NCI-H82 treated with DMSO at 0.1 percent for 48 hours (cell line): Measurements from ENCODE around the gene CD300LB.
"Not testable (repeated sequence)": the region's sequence is repeated elsewhere in the genome, so short reads cannot be mapped to it uniquely, and the experiment has no call there.

Source experiments
- DNase-seq: peaks from one replicate; lab custom pipeline; 2025; ENCODE audit not compliant: unreplicated experiment; lab: John Stamatoyannopoulos, UW

Gene CD300LB

DNA sequence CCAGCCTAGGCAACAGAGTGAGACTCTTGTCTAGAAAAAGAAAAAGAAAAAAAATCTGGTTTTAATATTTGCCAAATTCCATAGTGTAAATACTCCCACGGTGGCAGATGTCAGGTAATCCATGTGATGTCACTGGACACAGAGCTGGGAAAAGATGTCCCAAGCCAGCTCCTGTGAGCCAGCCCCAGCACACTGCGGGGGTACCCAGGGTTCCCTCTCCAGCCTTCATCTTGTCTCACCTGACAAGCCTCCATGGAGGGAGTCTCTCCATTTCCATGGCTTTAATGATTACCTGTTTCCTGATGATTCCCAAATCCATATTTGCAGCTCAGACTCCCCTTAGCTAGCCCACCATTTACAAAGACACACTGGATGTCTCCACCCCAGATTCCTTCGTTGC, 4.6 kb downstream of the CD300LB start:
- DNase-seq, result no peak

- no peak for DNase-seq
Measured at GRCh38 chr17:74525781-74526288, 5.4 kb downstream of the CD300LB start.

DNA sequence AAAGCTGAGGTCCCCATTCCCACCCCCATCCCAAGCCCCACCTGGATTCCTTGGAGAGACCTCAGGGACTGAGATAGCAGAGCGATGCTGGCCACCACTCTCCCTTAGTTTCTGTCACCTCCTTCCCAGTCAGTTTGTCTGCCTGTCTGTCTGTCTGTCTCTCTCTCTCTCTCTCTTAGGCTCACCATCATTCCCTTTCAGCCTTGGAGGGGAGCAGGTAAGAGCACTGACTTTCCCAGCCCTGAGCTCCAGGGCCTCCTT, 5.9 kb downstream of the CD300LB start:
- DNase-seq, result no peak

DNA sequence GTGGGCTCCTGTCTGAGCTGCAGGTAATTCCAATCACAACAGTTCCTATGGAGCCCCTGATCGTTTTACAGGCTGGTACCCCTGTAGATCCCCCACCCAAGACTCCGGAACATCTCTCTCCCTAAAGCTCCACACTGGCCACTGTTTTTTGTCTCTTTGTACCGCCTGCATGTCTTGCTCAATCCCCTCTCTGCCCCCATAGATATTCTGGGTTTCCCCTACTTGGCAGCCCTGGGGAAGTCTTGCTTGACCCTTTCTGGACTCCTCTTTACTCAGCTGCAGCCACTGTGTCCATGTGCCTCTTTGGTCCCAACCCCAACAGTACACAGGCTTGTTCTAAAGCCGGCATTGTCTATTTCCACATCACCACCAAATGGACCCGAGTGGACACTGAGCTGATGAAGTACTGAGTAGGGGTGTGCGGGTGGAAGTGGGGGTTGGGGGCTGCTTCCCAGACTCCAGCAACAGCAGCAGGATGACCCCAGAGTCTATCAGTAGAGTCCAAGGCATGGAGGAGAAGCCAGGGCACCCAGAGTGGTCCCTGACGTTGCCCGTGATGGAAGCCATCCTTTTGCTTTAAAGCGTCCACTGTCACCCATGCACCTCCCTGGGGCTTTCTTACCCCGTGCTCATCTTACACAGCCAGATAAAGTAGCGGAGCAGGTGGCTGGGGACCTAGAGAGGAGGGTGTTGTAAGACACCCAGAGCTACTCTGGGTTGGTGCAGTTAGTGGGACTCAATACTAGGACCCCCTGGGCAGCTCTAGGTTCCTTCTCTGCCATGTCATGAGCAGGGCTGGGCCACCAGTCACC, 6.4 kb downstream of the CD300LB start:
- DNase-seq, result no peak

- no peak for DNase-seq
Measured at GRCh38 chr17:74523308-74523707, 8.0 kb downstream of the CD300LB start.

DNA sequence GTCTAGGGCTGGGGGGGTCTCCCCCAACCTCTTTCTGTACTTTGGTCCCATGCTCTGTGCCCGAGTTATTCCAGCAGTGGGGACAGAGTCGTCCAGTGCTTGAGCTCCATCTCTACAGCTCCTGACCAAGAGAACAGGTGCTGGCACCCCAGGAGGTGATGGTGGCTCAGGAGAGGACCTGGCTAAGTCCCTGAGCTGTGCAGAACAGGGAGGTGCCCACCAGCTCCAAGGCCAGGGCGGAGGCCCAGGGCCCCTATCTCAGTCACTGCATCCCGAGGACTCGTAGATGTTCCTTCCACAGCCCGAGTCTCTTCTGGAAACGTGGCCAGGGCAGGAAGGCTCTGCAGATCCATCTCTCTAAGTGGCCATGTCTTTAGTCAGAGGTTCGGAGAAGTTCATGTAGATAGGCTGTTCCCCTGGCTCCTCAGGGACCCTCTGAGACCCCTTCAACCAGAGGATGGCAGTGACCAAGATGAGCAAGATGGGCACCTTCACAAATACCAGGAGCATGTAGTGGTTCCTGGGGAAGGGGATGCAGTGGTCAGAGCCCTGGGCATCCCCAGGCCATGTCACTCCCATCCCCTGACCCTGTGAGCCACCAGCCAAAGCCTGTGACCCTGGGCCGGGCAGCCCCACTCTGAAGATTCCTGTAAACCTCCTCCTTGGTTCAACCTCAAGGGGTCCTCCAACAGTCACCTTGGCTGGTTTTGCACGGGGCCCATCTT, 8.7 kb downstream of the CD300LB start:
- no peak for DNase-seq

DNA sequence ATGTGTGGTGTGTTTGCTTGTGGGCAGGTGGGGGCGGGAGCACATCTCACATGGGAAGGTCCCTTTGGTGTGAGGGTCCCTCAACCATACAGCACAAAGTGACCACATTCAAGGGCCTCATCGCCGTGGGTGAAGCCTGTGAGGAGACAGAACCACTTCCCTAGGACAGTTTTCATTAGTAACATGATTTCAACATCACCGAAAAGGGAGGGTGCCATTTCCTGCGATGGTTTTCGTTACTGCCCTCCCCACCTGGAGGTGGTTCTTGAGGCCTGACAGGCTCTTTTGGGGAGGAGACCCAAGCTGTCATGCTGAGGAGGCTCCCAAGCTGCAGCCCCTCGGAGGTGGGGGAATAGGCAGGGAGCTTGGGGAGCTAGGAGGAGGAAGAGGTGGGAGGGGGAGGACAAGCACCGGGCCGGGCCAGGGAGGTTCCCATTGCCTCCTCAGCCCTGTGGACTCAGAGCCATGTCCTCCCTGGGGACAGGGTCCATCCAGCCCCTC, 9.5 kb downstream of the CD300LB start:
- no peak for DNase-seq

GRCh38 chr17:74520790-74521480, 10.3 kb downstream of the CD300LB start:
- no peak for DNase-seq

GRCh38 chr17:74520016-74520434, 11.2 kb downstream of the CD300LB start:
- no peak for DNase-seq

- not testable (repeated sequence) for DNase-seq
Measured at GRCh38 chr17:74518413-74518981, 12.8 kb downstream of the CD300LB start.

GRCh38 chr17:74516561-74517328, 14.5 kb downstream of the CD300LB start:
- no peak for DNase-seq

GRCh38 chr17:74515941-74516340, 15.3 kb downstream of the CD300LB start:
- no peak for DNase-seq

- DNase-seq, result no peak
Measured at GRCh38 chr17:74514632-74515334, 16.5 kb downstream of the CD300LB start.

DNA sequence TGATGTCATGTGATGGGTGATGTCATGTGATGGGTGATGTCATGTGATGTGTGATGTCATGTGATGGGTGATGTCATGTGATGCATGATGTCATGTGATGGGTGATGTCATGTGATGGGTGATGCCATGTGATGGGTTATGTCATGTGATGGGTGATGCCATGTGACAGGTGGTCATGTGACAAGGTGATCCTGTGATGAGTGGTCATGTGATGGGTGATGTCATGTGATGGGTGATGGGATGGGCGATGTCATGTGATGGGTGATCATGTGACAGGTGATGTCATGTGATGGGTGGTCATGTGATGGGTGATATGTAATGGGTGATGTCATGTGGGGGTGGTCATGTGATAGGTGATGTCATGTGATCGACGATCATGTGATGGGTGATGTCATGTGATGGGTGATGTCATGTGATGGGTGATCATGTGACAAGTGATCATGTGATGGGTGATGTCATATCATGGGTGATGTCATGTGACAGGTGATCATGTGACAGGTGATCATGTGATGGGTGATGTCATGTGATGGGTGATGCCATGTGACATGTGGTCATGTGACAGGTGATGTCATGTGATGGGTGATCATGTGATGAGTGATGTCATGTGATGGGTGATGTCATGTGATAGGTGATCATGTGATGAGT, 17.2 kb downstream of the CD300LB start:
- DNase-seq, result no peak

DNA sequence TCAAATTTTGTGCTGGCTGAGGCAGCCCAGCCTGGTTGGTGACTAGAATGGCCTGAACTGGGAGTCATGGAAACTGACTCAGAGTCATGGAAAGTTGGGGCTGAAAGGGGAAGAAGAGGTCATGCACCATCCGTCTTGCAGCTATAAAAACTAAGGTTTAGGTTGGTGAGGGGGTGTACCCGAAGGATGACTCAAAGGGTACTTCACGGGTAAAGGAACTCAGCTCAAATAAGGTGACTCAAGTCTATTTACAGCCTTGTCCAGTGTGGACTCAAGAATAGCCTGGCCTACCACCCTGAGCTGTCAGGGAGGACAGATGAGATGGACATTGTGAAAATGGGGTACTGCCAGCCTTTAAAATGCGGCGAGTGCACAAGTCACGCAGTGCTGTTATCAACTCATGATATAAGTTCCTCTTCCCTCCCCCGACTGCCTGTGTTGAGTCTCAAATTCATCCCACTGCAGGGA, 18.6 kb downstream of the CD300LB start:
- no peak for DNase-seq

GRCh38 chr17:74512036-74512435, 19.2 kb downstream of the CD300LB start:
- DNase-seq, result no peak

DNA sequence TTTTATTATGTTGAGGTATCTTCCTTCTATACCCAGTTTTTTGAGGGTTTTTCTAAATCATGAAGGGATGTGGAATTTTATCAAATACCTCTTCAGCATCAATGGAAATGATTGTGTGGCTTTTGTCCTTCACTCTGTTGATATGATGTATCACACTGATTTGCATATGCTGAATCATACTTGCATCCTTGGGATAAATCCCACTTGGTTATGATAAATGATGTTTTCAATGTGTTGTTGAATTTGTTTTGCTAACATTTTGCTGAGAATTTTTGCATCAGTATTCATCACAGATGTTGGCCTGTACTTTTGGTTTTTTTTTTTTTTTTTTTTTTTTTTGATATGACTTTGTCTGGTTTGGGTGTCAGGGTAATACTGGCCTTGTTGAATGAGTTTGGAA, 23.1 kb downstream of the CD300LB start:
- DNase-seq, result no peak

DNA sequence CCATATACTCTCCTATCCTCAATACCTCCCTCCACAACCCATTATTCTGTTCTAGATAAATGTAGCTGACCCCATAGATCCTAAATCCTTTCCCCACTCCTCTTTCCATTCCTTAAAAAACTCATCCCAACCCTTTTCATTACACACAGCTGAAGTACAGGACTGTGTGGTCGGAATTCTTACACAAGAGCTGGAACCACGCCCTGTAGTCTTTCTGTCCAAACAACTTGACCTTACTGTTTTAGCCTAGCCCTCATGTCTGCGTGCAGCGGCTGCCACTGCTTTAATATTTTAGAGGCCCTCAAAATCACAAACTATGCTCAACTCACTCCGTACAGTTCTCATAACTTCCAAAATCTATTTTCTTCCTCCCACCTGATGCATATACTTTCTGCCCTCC, 27.3 kb downstream of the CD300LB start:
- not testable (repeated sequence) for DNase-seq

DNA sequence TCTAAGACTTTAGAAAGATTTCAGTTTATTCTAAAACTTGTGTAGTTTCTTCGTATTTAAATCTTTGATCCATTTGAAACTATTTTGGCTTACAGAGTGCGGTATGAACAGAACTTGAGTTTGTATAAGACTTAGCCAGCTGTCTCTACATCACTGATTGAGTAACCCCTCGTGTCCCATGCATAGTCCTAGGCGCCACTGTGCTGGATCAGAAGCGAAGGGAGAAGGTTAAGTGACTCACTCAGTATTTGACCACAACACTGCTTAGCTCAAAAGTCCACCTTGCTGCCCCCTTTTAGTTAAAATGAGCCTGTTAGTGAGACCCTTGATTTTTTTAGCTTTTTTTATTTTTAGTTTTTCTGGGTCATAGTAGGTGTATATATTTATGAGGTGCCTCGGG, 28.4 kb downstream of the CD300LB start:
- DNase-seq, result no peak
